ENCODE data around the gene VWA1.

- TF ChIP-seq CTCF (conservative IDR thresholded peaks at IDR 0.05) (no peak), EZH2 (IDR thresholded peaks at IDR 0.05; ENCODE audit: low read depth) (no peak)
These were observed 28.5 kb upstream of the VWA1 start, which contains the start of gene MRPL20 for GRCh38 chr1:1406821-1407635.
